Activated naive CD4-positive, alpha-beta T cell treated with anti-CD3 and anti-CD28 coated beads, Interleukin-2, amount 50 U/mL, for 24 hours (primary cell): ENCODE results near the gene DSG2.
"Not testable (repeated sequence)": the region's sequence is repeated elsewhere in the genome, so short reads cannot be mapped to it uniquely, and the experiment has no call there.

Experiments used
- H3K27ac Mint-ChIP-seq: one replicate; pipeline ENCODE4 v1.8.0; 2021; ENCODE audit warnings: mild to moderate bottlenecking, mixed read lengths
- H3K27me3 Mint-ChIP-seq: one replicate; pipeline ENCODE4 v1.8.0; 2021; ENCODE audit warnings: mixed read lengths
- H3K36me3 Mint-ChIP-seq: one replicate; pipeline ENCODE4 v1.8.0; 2021; ENCODE audit warnings: mixed read lengths
- H3K4me1 Mint-ChIP-seq: one replicate; pipeline ENCODE4 v1.8.0; 2021; ENCODE audit warnings: mixed read lengths
- H3K4me3 Mint-ChIP-seq: one replicate; pipeline ENCODE4 v1.8.0; 2021; ENCODE audit warnings: mild to moderate bottlenecking, mixed read lengths
- H3K9me3 Mint-ChIP-seq: one replicate; pipeline ENCODE4 v1.8.0; 2021; ENCODE audit warnings: mixed read lengths

Gene DSG2

GRCh38 chr18:31493171-31493570 lies 4.8 kb upstream of the DSG2 start:
- H3K9me3 Mint-ChIP-seq, result no peaks in the 10 kb centered on the region
- peaks cover 6% of the 10 kb centered on the region for H3K27me3 Mint-ChIP-seq
- H3K4me1 Mint-ChIP-seq, result no peaks in the 10 kb centered on the region
- H3K27ac Mint-ChIP-seq, result no peak overlapping the region
- H3K36me3 Mint-ChIP-seq, result no peaks in the 10 kb centered on the region
- H3K4me3 Mint-ChIP-seq, result no peak overlapping the region

- no peaks in the 10 kb centered on the region for H3K36me3 Mint-ChIP-seq
- H3K27me3 Mint-ChIP-seq, result peaks cover 9% of the 10 kb centered on the region
- H3K4me3 Mint-ChIP-seq, result no peak overlapping the region
- peaks cover 1% of the 10 kb centered on the region for H3K4me1 Mint-ChIP-seq
- no peaks in the 10 kb centered on the region for H3K9me3 Mint-ChIP-seq
- H3K27ac Mint-ChIP-seq, result no peak overlapping the region
These were observed 4.0 kb upstream of the DSG2 start for GRCh38 chr18:31493941-31494340.

- H3K27ac Mint-ChIP-seq, H3K4me1 Mint-ChIP-seq, H3K36me3 Mint-ChIP-seq, H3K9me3 Mint-ChIP-seq, H3K4me3 Mint-ChIP-seq: not testable (repeated sequence)
- H3K27me3 Mint-ChIP-seq, result peaks cover 14% of the 10 kb centered on the region
These were observed 3.2 kb upstream of the DSG2 start for GRCh38 chr18:31494705-31495244.

- Mint-ChIP-seq H3K36me3 (no peaks in the 10 kb centered on the region), H3K4me3 (peak overlapping the region; percentile 24), H3K27ac (no peak overlapping the region), H3K27me3 (peaks cover 22% of the 10 kb centered on the region), H3K4me1 (peaks cover 3% of the 10 kb centered on the region), H3K9me3 (no peaks in the 10 kb centered on the region)
These were observed 557 bp upstream of the DSG2 start for GRCh38 chr18:31497404-31497835.

GRCh38 chr18:31498574-31499524 lies 872 bp downstream of the DSG2 start:
- H3K4me1 Mint-ChIP-seq, result peaks cover 3% of the 10 kb centered on the region
- no peaks in the 10 kb centered on the region for H3K9me3 Mint-ChIP-seq
- H3K27me3 Mint-ChIP-seq, result peaks cover 22% of the 10 kb centered on the region
- H3K36me3 Mint-ChIP-seq, result no peaks in the 10 kb centered on the region
- H3K4me3 Mint-ChIP-seq, result peak overlapping the region; percentile 75
- no peak overlapping the region for H3K27ac Mint-ChIP-seq

- no peak overlapping the region for H3K4me3 Mint-ChIP-seq
- no peaks in the 10 kb centered on the region for H3K9me3 Mint-ChIP-seq
- peaks cover 3% of the 10 kb centered on the region for H3K4me1 Mint-ChIP-seq
- H3K27ac Mint-ChIP-seq, result no peak overlapping the region
- H3K36me3 Mint-ChIP-seq, result no peaks in the 10 kb centered on the region
- peaks cover 22% of the 10 kb centered on the region for H3K27me3 Mint-ChIP-seq
These were observed 2.2 kb downstream of the DSG2 start for GRCh38 chr18:31500051-31500688.

- no peaks in the 10 kb centered on the region for H3K36me3 Mint-ChIP-seq
- no peaks in the 10 kb centered on the region for H3K9me3 Mint-ChIP-seq
- H3K27me3 Mint-ChIP-seq, result peaks cover 17% of the 10 kb centered on the region
- no peak overlapping the region for H3K4me3 Mint-ChIP-seq
- H3K27ac Mint-ChIP-seq, result no peak overlapping the region
- peaks cover 3% of the 10 kb centered on the region for H3K4me1 Mint-ChIP-seq
These were observed 5.0 kb downstream of the DSG2 start for GRCh38 chr18:31503011-31503410.

- no peaks in the 10 kb centered on the region for H3K36me3 Mint-ChIP-seq
- no peaks in the 10 kb centered on the region for H3K4me1 Mint-ChIP-seq
- H3K27ac Mint-ChIP-seq, result no peak overlapping the region
- no peak overlapping the region for H3K4me3 Mint-ChIP-seq
- H3K27me3 Mint-ChIP-seq, result peaks cover 11% of the 10 kb centered on the region
- no peaks in the 10 kb centered on the region for H3K9me3 Mint-ChIP-seq
These were observed 6.6 kb downstream of the DSG2 start for GRCh38 chr18:31504455-31505147.

- Mint-ChIP-seq H3K9me3 (no peaks in the 10 kb centered on the region), H3K27me3 (peaks cover 11% of the 10 kb centered on the region), H3K4me3 (no peak overlapping the region), H3K4me1 (no peaks in the 10 kb centered on the region), H3K36me3 (no peaks in the 10 kb centered on the region), H3K27ac (no peak overlapping the region)
These were observed 7.2 kb downstream of the DSG2 start for GRCh38 chr18:31505156-31505555.

- no peaks in the 10 kb centered on the region for H3K4me1 Mint-ChIP-seq
- peaks cover 7% of the 10 kb centered on the region for H3K27me3 Mint-ChIP-seq
- H3K36me3 Mint-ChIP-seq, result no peaks in the 10 kb centered on the region
- no peak overlapping the region for H3K27ac Mint-ChIP-seq
- no peak overlapping the region for H3K4me3 Mint-ChIP-seq
- H3K9me3 Mint-ChIP-seq, result no peaks in the 10 kb centered on the region
These were observed 8.2 kb downstream of the DSG2 start for GRCh38 chr18:31506024-31506742.

GRCh38 chr18:31507124-31507523 lies 9.1 kb downstream of the DSG2 start:
- not testable (repeated sequence) for H3K27me3 Mint-ChIP-seq, H3K9me3 Mint-ChIP-seq, H3K36me3 Mint-ChIP-seq, H3K27ac Mint-ChIP-seq, H3K4me1 Mint-ChIP-seq, H3K4me3 Mint-ChIP-seq

- H3K36me3 Mint-ChIP-seq, result no peaks in the 10 kb centered on the region
- H3K27ac Mint-ChIP-seq, result no peak overlapping the region
- no peaks in the 10 kb centered on the region for H3K9me3 Mint-ChIP-seq
- H3K4me3 Mint-ChIP-seq, result no peak overlapping the region
- peaks cover 3% of the 10 kb centered on the region for H3K27me3 Mint-ChIP-seq
- no peaks in the 10 kb centered on the region for H3K4me1 Mint-ChIP-seq
These were observed 10.8 kb downstream of the DSG2 start for GRCh38 chr18:31508781-31509180.

GRCh38 chr18:31509571-31509970 lies 11.6 kb downstream of the DSG2 start:
- Mint-ChIP-seq H3K27me3 (peaks cover 3% of the 10 kb centered on the region), H3K27ac (no peak overlapping the region), H3K4me1 (no peaks in the 10 kb centered on the region), H3K4me3 (no peak overlapping the region), H3K9me3 (no peaks in the 10 kb centered on the region), H3K36me3 (no peaks in the 10 kb centered on the region)

GRCh38 chr18:31510319-31510718 lies 12.3 kb downstream of the DSG2 start:
- Mint-ChIP-seq H3K4me1 (no peaks in the 10 kb centered on the region), H3K27me3 (peaks cover 3% of the 10 kb centered on the region), H3K27ac (no peak overlapping the region), H3K9me3 (no peaks in the 10 kb centered on the region), H3K4me3 (no peak overlapping the region), H3K36me3 (no peaks in the 10 kb centered on the region)

- peaks cover 3% of the 10 kb centered on the region for H3K27me3 Mint-ChIP-seq
- H3K36me3 Mint-ChIP-seq, result no peaks in the 10 kb centered on the region
- H3K9me3 Mint-ChIP-seq, result no peaks in the 10 kb centered on the region
- H3K4me3 Mint-ChIP-seq, result no peak overlapping the region
- no peak overlapping the region for H3K27ac Mint-ChIP-seq
- H3K4me1 Mint-ChIP-seq, result no peaks in the 10 kb centered on the region
These were observed 13.1 kb downstream of the DSG2 start for GRCh38 chr18:31511098-31511497.
